HG03095 (cell line): ENCODE results near the gene SART3.

Experiments used
- ATAC-seq: cut with Tn5 transposase; IDR thresholded peaks from one replicate; pipeline ENCODE4 v1.9.1; 2021; ENCODE audit warnings: moderate library complexity; ENCODE audit not compliant: unreplicated experiment

SART3 gene

GRCh38 chr12:108560752-108561719 is at the start of gene SART3:
Gene SART3 (minus strand): TSS chr12:108561173. CDS start chr12:108561154, 19 bp downstream.
- peak; percentile 33 for ATAC-seq

- ATAC-seq, result no peak
Measured at GRCh38 chr12:108610336-108610815, 49.4 kb upstream of the SART3 start.

GRCh38 chr12:108609537-108610335 is 48.8 kb upstream of the SART3 start:
- no peak for ATAC-seq

GRCh38 chr12:108608616-108609015 is 47.6 kb upstream of the SART3 start:
- ATAC-seq, result no peak

GRCh38 chr12:108607981-108608600 is 47.1 kb upstream of the SART3 start:
- no peak for ATAC-seq

- ATAC-seq, result no peak
Measured at GRCh38 chr12:108606492-108606891, 45.5 kb upstream of the SART3 start.

- ATAC-seq, result no peak
Measured at GRCh38 chr12:108605690-108606406, 44.9 kb upstream of the SART3 start.

GRCh38 chr12:108605000-108605689 is 44.2 kb upstream of the SART3 start:
- ATAC-seq, result no peak

GRCh38 chr12:108604208-108604941 is 43.4 kb upstream of the SART3 start:
- ATAC-seq, result no peak

- no peak for ATAC-seq
Measured at GRCh38 chr12:108603743-108604142, 42.8 kb upstream of the SART3 start.

GRCh38 chr12:108602976-108603704 is 42.2 kb upstream of the SART3 start:
- no peak for ATAC-seq

GRCh38 chr12:108602209-108602705 is 41.3 kb upstream of the SART3 start:
- ATAC-seq, result no peak

- no peak for ATAC-seq
Measured at GRCh38 chr12:108600702-108601007, 39.7 kb upstream of the SART3 start.

GRCh38 chr12:108599948-108600701 is 39.2 kb upstream of the SART3 start:
- no peak for ATAC-seq

GRCh38 chr12:108599541-108599940 is 38.6 kb upstream of the SART3 start:
- ATAC-seq, result no peak

- no peak for ATAC-seq
Measured at GRCh38 chr12:108598553-108599250, 37.7 kb upstream of the SART3 start.
